Inflammatory macrophage treated with lipopolysaccharide for 1 hour (primary cell): ENCODE measurements around the gene LENG9.
"Not testable (repeated sequence)": the region's sequence is repeated elsewhere in the genome, so short reads cannot be mapped to it uniquely, and the experiment has no call there.

Experiments
- DNase-seq, 2 donors: peaks; one replicate each; pipeline ENCODE4 v3.0.0-alpha.2; 2020 to 2022

The LENG9 gene

GRCh38 chr19:54458648-54459281, 4.8 kb downstream of the LENG9 start:
- no peak for DNase-seq

DNA sequence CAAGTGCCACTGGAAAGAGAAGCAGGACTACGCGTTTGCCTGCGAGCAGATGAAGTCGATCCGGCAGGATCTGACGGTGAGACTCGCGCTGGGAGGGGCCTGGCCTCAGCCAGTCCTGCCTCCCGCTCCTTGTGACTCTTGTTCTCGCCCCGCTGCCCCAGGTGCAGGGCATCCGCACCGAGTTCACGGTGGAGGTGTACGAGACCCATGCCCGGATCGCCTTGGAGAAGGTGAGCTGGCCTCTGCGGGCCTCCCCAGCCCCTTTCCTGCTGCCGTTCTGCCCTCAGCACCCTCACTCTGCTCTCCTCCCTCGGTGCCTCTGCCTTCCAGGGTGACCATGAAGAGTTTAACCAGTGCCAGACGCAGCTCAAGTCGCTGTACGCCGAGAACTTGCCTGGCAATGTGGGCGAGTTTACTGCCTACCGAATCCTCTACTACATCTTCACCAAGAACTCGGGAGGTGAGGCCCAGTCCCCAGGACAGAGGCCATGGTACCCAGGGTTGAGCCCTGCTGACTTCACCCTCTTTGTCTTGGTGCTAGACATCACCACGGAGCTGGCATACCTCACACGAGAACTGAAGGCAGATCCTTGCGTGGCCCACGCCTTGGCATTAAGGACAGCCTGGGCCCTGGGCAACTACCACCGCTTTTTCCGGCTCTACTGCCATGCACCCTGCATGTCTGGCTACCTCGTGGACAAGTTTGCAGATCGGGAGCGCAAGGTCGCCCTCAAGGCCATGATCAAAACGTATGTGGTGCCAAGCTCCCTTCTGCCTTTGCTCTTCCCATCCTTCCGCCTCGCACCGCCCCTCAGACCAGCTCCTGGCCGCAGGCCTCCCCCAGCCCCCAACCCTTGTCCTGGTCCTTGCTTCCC, 5.6 kb downstream of the LENG9 start:
- no peak for DNase-seq

DNA sequence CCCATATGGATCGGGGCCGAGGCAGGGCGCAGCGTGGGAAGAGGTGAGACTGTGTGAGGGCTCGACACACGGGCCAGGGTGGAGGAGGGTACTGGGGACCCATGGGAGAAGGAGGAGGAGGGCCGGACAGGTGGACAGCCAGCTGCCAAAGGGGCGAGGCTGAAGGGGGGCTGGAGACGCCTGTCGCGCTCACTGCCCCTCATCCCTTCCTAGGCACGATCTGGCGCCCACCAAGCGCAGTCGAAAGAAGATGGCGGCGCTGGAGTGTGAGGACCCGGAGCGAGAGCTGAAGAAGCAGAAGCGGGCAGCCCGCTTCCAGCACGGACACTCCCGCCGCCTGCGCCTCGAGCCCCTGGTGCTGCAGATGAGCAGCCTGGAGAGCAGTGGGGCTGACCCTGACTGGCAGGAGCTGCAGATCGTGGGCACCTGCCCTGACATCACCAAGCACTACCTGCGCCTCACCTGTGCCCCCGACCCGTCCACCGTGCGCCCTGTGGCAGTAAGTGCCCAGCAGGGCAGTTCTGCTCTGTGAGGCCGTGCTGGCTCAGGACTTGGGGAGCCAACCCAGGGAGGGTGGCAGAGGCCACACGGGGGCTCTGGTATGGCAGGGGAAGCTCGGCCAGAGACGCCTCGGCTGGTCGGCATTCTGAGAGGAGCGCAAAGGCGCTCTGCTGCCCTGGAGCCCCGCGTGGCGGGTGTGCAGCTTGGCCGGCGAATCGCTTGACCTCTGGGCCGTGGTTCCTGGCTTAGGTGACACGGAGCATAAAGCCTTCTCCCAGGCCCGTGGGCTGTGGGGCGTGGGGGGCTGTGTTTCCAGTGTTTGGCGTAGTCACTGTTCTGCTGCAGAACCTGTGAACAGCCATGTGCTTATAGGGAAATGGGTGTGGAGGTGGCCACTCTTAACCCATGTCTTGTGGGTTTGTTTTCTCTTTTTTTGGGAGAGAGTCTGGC, 6.9 kb downstream of the LENG9 start:
- DNase-seq, result no peak

GRCh38 chr19:54455786-54456422, 7.7 kb downstream of the LENG9 start:
- DNase-seq, result no peak

DNA sequence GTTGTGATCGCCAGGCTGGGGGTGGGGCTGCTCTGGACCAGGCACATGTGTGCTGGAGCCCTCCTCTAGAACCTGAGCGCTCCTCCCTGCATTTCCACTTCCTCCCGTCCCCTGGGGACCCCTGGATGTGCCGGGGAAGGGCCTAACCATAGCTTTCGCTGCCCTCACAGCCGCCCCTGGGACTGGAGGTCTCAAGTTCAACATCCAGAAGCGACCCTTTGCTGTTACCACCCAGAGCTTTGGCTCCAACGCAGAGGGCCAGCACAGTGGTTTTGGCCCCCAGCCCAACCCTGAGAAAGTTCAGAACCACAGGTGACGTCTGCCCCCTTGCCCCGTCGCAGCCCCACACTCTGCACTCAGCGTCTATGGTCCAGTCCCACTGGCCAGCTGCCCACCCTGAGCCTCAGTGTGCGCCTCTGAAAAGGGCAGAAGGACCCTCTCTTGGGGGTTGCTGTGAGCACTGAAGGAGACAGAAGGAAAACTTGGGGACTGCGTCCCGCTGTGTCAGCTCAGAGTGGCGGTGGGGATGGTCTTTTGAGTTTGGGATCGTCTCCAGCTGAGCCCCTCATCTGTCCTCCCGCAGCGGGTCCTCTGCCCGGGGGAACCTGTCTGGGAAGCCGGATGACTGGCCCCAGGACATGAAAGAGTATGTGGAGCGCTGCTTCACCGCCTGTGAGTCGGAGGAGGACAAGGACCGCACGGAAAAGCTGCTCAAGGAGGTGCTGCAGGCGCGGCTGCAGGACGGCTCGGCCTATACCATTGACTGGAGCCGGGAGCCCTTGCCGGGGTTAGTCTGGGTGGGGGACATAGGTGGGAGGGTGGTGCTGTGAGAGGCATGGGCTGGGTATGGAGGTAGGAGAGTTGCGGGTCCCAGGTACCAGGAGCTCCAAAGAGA, 8.6 kb downstream of the LENG9 start:
- DNase-seq, result no peak

DNA sequence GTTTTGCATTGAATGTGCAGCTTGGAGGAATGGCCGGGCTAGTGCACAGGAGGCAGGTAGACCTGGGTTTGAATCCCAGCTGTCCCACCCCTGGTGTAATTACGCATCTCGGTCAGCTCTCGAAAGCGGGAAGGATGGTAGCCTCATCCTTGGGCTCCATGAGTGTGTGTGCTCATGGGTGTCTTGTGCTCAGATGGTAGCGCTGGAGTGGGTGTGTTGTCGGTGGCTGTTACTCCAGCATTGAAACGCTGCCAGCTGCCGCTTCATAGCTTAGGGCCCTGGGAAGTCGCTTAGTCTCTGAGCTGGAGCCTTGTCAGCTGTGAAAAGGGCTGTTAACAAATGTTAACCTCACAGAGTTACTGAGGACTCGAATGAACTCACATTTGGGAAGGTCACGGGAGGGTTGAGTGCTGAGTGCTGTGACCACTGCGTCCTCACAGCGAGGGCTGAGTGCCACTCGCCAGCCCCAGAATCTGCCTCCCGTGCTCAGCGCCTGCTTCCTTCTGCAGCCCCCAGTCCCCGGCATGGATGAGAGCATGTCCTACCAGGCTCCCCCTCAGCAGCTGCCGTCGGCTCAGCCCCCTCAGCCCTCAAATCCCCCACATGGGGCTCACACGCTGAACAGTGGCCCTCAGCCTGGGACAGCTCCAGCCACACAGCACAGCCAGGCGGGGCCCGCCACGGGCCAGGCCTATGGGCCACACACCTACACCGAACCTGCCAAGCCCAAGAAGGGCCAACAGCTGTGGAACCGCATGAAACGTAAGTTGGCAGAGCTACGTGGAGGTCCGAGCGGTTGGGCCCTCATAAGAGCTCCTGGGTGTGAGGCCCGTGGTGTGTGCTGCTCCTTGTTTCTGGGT, 9.4 kb downstream of the LENG9 start:
- DNase-seq, result no peak

DNA sequence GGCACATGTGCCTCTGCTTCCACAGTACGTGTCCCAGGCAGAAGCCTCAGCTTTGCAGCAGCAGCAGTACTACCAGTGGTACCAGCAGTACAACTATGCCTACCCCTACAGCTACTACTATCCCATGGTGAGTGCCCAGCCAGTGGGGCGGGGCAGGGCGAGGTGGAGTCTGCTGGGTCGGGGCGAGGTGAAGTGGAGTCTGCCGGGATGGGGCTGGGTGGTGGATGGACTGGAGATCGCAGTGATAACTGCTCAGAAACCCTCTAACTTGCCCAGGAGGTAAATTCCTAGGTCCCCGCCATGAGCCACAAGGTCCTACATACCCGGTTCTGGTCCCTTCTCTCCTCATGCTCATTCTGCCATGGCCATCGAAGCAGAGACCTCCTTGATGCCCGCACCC, 11.0 kb downstream of the LENG9 start:
- DNase-seq, result no peak

DNA sequence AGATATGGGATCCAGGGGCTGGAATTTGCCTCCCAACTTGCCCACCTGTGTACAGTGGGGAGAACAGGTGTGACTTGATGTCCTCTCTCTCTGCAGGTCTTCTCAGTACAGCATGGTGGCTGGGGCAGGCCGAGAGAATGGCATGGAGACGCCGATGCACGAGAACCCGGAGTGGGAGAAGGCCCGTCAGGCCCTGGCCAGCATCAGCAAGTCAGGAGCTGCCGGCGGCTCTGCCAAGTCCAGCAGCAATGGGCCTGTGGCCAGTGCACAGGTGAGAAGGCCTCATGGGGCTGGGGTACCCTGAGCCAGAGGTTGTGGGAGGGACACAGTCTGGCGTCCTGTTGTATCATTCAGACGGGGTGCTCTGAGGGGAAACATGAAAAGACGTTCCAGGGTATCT, 11.6 kb downstream of the LENG9 start:
- DNase-seq, result no peak

GRCh38 chr19:54451331-54451871, 12.2 kb downstream of the LENG9 start:
- DNase-seq, result peak; percentile 86 to 93

DNA sequence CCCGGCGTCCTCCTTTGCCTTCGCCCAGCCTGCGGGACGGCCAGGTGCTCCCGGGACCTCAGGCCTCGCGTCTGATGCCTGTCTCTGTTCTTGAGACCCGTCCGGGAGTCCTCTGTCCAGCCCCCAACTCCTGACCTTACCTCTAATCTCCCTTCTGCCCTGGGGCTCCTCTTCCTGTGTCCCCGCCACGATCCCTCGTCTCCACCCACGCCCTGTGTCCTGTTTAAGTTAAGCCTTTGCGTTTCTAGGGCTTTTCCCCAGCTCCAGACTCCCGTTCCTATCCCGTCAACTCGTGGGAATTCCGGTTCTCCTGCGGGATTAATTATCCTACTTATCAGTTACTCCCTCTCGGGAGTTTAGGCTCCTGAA, 13.9 kb downstream of the LENG9 start:
- peak; percentile 42 to 56 for DNase-seq

- peak; percentile 98 to 99 for DNase-seq
These were observed 14.5 kb downstream of the LENG9 start, which contains the start of gene LENG8 for GRCh38 chr19:54448774-54449700. LENG8 (plus strand) TSS chr19:54449199; CDS start chr19:54451345, 2,146 bp downstream.

DNA sequence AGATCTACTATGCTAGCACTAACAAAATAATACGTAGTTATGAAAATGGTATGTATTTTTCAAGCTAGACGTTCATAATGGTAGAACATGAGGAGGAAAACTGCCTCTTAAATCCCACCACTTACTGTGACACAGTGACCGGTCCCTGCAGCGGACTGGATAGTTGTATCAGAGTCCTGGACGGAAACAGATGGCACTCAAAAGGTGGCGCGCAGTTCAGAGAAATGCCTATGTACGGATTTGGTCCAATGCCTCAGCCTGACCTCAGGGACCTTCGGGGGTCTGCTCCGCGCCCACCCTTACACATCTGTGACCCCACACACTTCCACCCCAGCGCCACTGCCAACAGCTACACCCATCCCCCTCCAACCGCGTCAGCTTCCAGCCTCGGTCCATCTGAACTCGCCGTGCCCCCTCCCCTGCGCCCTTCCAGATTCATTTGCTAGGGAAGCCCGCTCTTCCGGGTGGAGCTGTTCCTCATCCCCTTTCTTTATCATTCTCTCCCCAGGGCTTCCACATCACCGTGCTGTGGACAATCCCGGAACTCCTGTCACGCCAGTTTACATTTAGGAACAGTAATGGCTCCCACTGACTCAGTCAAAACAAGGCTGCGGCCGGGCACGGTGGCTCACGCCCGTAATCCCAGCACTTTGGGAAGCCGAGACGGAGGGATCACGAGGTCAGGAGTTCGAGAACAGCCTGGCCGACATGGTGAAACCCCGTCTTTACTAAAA, 15.4 kb downstream of the LENG9 start:
- DNase-seq, result peak; percentile 45 to 51

DNA sequence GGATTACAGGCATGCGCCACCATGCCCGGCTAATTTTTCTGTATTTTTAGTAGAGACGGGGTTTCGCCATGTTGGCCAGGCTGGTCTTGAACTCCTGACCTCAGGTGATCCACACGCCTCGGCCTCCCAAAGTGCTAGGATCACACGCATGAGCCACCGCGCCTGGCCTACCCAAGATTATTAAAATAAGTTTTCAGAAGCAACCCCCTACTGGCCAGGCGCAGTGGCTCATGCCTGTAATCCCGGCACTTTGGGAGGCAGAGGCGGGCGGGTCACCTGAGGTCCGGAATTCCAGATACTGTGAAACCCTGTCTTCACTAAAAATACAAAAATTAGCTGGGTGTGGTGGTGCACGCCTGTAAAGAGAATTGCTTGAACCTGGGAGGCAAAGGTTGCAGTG, 17.2 kb downstream of the LENG9 start:
- not testable (repeated sequence) for DNase-seq

GRCh38 chr19:54444737-54445136, 18.8 kb downstream of the LENG9 start:
- DNase-seq, result no peak

DNA sequence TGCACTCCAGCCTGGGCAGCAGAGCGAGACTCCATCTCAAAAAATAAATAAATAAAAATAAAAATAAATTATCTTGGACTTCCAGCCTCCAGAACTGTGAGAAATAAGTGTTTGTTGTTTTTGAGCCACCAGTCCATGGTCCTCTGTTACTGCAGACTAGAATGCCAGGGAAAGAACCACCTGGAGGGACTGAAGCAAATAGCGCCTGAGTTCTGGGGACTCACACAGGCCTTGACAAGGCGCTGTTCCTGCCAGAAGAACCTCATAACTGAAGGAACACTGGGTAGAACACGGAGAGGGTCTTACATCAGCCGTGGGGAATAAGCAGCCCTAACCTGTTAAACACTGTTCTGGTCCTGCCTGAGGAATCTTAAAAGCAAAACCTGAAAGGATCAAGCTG, 22.9 kb downstream of the LENG9 start:
- DNase-seq, result no peak

- peak in 1 of 2 donors; percentile 33 for DNase-seq
These were observed 24.3 kb downstream of the LENG9 start for GRCh38 chr19:54439174-54439851.

DNA sequence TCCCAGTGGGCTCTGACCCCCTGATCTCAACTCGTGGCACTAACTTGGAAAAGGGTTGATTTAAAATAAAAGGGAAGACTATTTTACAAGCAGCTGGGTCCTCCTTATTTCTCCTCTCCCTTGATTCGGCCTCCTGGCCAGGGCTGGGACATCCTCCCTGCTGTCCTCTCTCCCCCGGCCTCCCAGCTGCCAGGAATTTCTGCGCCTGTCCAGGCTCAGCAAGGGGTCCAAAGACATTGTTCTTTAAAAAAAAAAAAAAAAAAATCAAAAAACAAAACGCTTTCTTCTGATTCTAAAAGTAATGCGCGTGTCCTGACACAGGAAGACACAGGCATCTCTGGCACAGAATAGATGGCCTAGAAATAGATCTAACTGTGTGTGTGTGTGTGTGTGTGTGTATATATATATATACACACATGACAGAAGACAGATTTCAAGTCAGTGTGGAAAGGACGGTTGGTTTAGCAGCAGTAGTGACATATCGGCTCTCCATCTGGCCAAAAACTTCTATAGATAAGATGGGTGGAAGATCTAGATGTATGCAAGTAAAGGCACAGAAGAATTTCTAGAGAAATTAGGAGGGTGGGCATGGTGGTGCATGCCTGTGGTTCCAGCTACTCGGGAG, 26.8 kb downstream of the LENG9 start:
- no peak for DNase-seq
